AG04450 (cell line): ENCODE results near the gene C22orf31. TPM values are rescaled to one million over a fixed set of nuclear protein-coding genes. Genes with fewer than 3 reads are reported as not detected.

Experiments
- CTCF ChIA-PET: fragments of 300-600, 350-600 bp; formaldehyde crosslinking; extraction: SDS; loops from one replicate; lab custom pipeline; 2022; ENCODE audit warnings: antibody characterized with exemption, inconsistent platforms; lab: Charles Lee
- POLR2A ChIA-PET: fragments of 350-600 bp; formaldehyde crosslinking; extraction: SDS; loops from one replicate; lab custom pipeline; 2021; ENCODE audit warnings: antibody characterized with exemption, inconsistent platforms; lab: Yijun Ruan, JAX
- DNase-seq: peaks from one replicate; pipeline ENCODE4 v3.0.0-alpha.2; 2011; ENCODE audit warnings: low read depth, low spot score
- H3K27ac ChIP-seq: one replicate; pipeline ENCODE4 v1.5.1; 2012; ENCODE audit warnings: low read depth, low read length, control low read depth
- H3K27me3 ChIP-seq: one replicate; pipeline ENCODE4 v1.6.0; 2012; ENCODE audit warnings: low read length; ENCODE audit not compliant: control insufficient read depth, insufficient read depth
- H3K4me3 ChIP-seq: 2 replicates; pipeline ENCODE4 v1.5.1; 2011; ENCODE audit warnings: mild to moderate bottlenecking, low read depth, low read length, control low read depth
- H3K9me3 ChIP-seq: 2 replicates; pipeline ENCODE4 v1.5.1; 2012; ENCODE audit warnings: low read length; ENCODE audit not compliant: control insufficient read depth, insufficient read depth
- CTCF ChIP-seq: IDR thresholded peaks from 2 replicates; pipeline ENCODE4 v1.5.1; 2011; ENCODE audit warnings: low read depth, low read length, control low read depth, inconsistent platforms
- polyA plus RNA-seq: library from polyadenylated mRNA; depleted of rRNA; stranded (reverse); fragments of >200 nt; gene quantifications from 2 replicates; pipeline ENCODE4 v1.2.3, GENCODE V29; 2011

C22orf31 gene
- polyA plus RNA-seq, 1 experiment: 0.11 TPM

GRCh38 chr22:29082826-29083545 lies 21.4 kb upstream of the C22orf31 start:
- no peak for TF ChIP-seq CTCF
- Histone ChIP-seq H3K27me3 (no peaks in the 10 kb centered on the region), H3K9me3 (no peaks in the 10 kb centered on the region), H3K4me3 (no peak overlapping the region), H3K27ac (no peak overlapping the region)
- POLR2A ChIA-PET: no interaction called here
- CTCF ChIA-PET: interaction anchor here (1.3 kb wide), 1 partner anchor 71 kb away, joined by 7 read pairs; no protein-coding TSS in a partner anchor
- DNase-seq: no peak

- ChIA-PET CTCF (interaction anchor here (0.5 to 1.3 kb wide), 2 partner anchors 70 to 72 kb away, joined by 3 to 7 read pairs; no protein-coding TSS in a partner anchor), POLR2A (no interaction called here)
- Histone ChIP-seq H3K27me3 (no peaks in the 10 kb centered on the region), H3K4me3 (no peak overlapping the region), H3K9me3 (no peaks in the 10 kb centered on the region), H3K27ac (no peak overlapping the region)
- no peak for DNase-seq
- no peak for TF ChIP-seq CTCF
Observed at GRCh38 chr22:29081517-29082236, 20.0 kb upstream of the C22orf31 start.

- POLR2A ChIA-PET: interaction anchor here (0.6 kb wide), 1 partner anchor 28 kb away, joined by 3 read pairs; no protein-coding TSS in a partner anchor
- no peak for TF ChIP-seq CTCF
- Histone ChIP-seq H3K9me3 (no peaks in the 10 kb centered on the region), H3K27ac (no peak overlapping the region), H3K27me3 (no peaks in the 10 kb centered on the region), H3K4me3 (no peak overlapping the region)
- CTCF ChIA-PET: no interaction called here
- no peak for DNase-seq
Observed at GRCh38 chr22:29080106-29080975, 18.7 kb upstream of the C22orf31 start.

GRCh38 chr22:29079218-29079901 lies 17.7 kb upstream of the C22orf31 start:
- no peak for TF ChIP-seq CTCF
- Histone ChIP-seq H3K9me3 (no peaks in the 10 kb centered on the region), H3K4me3 (no peak overlapping the region), H3K27ac (no peak overlapping the region), H3K27me3 (peaks cover 4% of the 10 kb centered on the region)
- ChIA-PET CTCF (interaction anchor here (1.5 kb wide), 1 partner anchor 9 kb away, joined by 3 read pairs; no protein-coding TSS in a partner anchor), POLR2A (no interaction called here)
- DNase-seq: no peak
